ENCODE measurements around the gene KRT4. TPM values are rescaled to one million over a fixed set of nuclear protein-coding genes. Genes with fewer than 3 reads are reported as not detected.
"Not testable (repeated sequence)": the region's sequence is repeated elsewhere in the genome, so short reads cannot be mapped to it uniquely, and the experiment has no call there.

Gene KRT4
- total RNA-seq, 1 donor from 2014 or later = not detected

GRCh38 chr12:52796839-52797528, 16.9 kb downstream of the KRT4 start:
- TF ChIP-seq, protein P1, sequence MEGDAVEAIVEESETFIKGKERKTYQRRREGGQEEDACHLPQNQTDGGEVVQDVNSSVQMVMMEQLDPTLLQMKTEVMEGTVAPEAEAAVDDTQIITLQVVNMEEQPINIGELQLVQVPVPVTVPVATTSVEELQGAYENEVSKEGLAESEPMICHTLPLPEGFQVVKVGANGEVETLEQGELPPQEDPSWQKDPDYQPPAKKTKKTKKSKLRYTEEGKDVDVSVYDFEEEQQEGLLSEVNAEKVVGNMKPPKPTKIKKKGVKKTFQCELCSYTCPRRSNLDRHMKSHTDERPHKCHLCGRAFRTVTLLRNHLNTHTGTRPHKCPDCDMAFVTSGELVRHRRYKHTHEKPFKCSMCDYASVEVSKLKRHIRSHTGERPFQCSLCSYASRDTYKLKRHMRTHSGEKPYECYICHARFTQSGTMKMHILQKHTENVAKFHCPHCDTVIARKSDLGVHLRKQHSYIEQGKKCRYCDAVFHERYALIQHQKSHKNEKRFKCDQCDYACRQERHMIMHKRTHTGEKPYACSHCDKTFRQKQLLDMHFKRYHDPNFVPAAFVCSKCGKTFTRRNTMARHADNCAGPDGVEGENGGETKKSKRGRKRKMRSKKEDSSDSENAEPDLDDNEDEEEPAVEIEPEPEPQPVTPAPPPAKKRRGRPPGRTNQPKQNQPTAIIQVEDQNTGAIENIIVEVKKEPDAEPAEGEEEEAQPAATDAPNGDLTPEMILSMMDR (IDR thresholded peaks at IDR 0.05; ENCODE audit: insufficient read depth, low read length, poor library complexity, severe bottlenecking) = no peak
- Histone ChIP-seq H3K4me3 (ENCODE audit: low read depth, low read length) (no peak overlapping the region), H3K36me3 (ENCODE audit: control insufficient read depth, insufficient read depth, low read length) (no peaks in the 10 kb centered on the region), H3K27me3 (ENCODE audit: control insufficient read depth, insufficient read depth, low read length) (no peaks in the 10 kb centered on the region)
- no peak for DNase-seq (ENCODE audit: low read depth)

DNA sequence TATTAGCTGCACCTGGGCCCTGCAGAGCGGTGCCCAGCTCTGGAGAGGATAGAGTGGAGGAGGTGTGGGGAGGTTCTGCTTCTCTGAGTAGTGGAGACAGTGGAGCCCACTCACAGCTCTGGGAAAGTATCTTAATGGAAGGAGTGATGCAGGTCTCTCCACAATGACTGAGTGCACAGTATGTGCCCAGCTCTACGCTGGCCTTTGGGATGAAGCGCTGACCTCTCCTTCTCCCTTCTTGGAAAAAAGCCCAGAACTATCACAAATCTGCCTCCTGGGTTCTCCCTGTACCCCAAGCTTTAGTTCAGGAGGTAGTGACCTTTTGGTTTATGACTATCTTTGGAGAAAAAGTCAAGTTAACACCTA, 17.5 kb downstream of the KRT4 start:
- Histone ChIP-seq H3K36me3 (ENCODE audit: control insufficient read depth, insufficient read depth, low read length) (no peaks in the 10 kb centered on the region), H3K4me3 (ENCODE audit: low read depth, low read length) (no peak overlapping the region), H3K27me3 (ENCODE audit: control insufficient read depth, insufficient read depth, low read length) (no peaks in the 10 kb centered on the region)
- TF ChIP-seq, protein P1 (IDR thresholded peaks at IDR 0.05; ENCODE audit: insufficient read depth, low read length, poor library complexity, severe bottlenecking) = no peak
- DNase-seq (ENCODE audit: low read depth) = no peak

- no peak within 1 kb of the TSS for H3K4me3 ChIP-seq (ENCODE audit: low read depth, low read length)
- H3K36me3 ChIP-seq (ENCODE audit: control insufficient read depth, insufficient read depth, low read length) = no peaks in the 10 kb centered on the region
- TF ChIP-seq, protein P1 (IDR thresholded peaks at IDR 0.05; ENCODE audit: insufficient read depth, low read length, poor library complexity, severe bottlenecking) = no peak
- no peaks in the 10 kb centered on the region for H3K27me3 ChIP-seq (ENCODE audit: control insufficient read depth, insufficient read depth, low read length)
- DNase-seq (ENCODE audit: low read depth) = no peak
These were observed 18.1 kb downstream of the KRT4 start, which contains the start of gene KRT3 for GRCh38 chr12:52795694-52796428. Gene KRT3 (minus strand): TSS chr12:52796117. CDS start chr12:52796042, 75 bp downstream.

- not testable (repeated sequence) for DNase-seq (ENCODE audit: low read depth); H3K36me3 ChIP-seq (ENCODE audit: control insufficient read depth, insufficient read depth, low read length); H3K4me3 ChIP-seq (ENCODE audit: low read depth, low read length); H3K27me3 ChIP-seq (ENCODE audit: control insufficient read depth, insufficient read depth, low read length)
These were observed 18.6 kb downstream of the KRT4 start for GRCh38 chr12:52795332-52795674.

DNA sequence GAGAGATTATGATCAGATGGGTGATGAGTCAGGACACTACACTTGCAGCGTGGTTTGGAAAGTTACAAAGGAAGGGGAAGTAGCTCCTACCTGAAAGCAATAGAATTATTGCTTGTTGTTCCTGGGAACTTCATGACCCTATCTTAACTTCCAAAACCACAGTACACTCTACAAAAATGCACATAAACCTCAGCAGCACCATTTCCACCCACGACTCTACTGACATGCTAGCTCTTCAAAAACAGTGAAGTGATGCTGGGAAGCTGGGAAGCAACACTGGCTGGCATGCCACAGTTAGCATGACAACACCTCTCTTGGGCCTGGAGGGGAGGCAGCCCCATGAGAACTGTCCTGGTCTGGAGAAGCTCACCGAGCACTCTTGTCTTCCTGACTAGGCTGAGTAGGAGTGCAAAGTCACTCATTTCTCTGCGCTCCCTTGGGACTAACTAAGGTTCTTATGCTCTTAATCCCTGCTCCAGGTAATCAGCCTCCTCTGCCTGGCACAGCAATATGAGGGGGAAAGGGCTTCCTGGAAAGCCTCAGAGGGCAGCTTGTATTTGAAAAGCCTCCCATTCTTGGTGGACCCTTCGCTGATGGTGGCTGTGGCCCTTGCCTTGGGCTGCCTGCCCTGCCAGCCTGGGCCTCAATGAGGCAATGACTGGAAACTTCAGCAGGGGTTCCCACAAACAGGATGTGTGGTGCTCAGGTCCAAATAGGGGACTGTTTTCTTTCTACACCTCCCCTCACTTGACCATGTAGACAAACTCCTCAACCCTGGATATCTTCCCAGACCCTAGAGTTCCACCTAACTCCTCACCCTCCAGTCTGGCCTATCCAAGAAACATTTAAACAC, 19.2 kb downstream of the KRT4 start:
- H3K4me3 ChIP-seq (ENCODE audit: low read depth, low read length) = no peak overlapping the region
- no peaks in the 10 kb centered on the region for H3K36me3 ChIP-seq (ENCODE audit: control insufficient read depth, insufficient read depth, low read length)
- peaks cover 8% of the 10 kb centered on the region for H3K27me3 ChIP-seq (ENCODE audit: control insufficient read depth, insufficient read depth, low read length)
- TF ChIP-seq, protein P1 (IDR thresholded peaks at IDR 0.05; ENCODE audit: insufficient read depth, low read length, poor library complexity, severe bottlenecking) = no peak
- peak; percentile 31 for DNase-seq (ENCODE audit: low read depth)

Measured in kidney epithelial cell (primary cell).